OCI-LY7 (cell line): ENCODE data around the gene UBE2E1. TPM values are rescaled to one million over a fixed set of nuclear protein-coding genes. Genes with fewer than 3 reads are reported as not detected.

Experiments
- BruUV-seq: library from RNA; stranded (reverse); fragments of 400-500 nt; replicated peaks from 2 replicates; lab custom pipeline; 2021; lab: Mats Ljungman, UMichigan
- CTCF ChIA-PET: fragments of 300-600 bp; sonication (Branson Sonifier 250); formaldehyde crosslinking; loops from one replicate; lab custom pipeline; 2022; ENCODE audit warnings: antibody characterized with exemption; ENCODE audit not compliant: unreplicated experiment; lab: Charles Lee
- POLR2A ChIA-PET: fragments of 300-600 bp; sonication (Branson Sonifier 250); formaldehyde crosslinking; loops from one replicate; lab custom pipeline; 2022; ENCODE audit warnings: antibody characterized with exemption; lab: Charles Lee
- DNase-seq: peaks from one replicate; pipeline ENCODE4 v3.0.0-alpha.2; 2015; ENCODE audit warnings: low spot score
- H2AFZ ChIP-seq: fragments of 200-600 bp; sonication (generic), shearing (Covaris generic); 2 replicates; pipeline ENCODE4 v1.6.1; 2014; ENCODE audit warnings: mild to moderate bottlenecking, antibody characterized with exemption, low read length, moderate library complexity
- H3K27ac ChIP-seq: fragments of 200-600 bp; sonication (generic); 2 replicates; pipeline ENCODE4 v1.5.1; 2014; ENCODE audit warnings: mixed run types, low read depth, mild to moderate bottlenecking, moderate library complexity, low read length, inconsistent platforms; ENCODE audit not compliant: poor library complexity, severe bottlenecking
- H3K36me3 ChIP-seq: fragments of 200-600 bp; sonication (generic); 2 replicates; pipeline ENCODE4 v1.6.1; 2014; ENCODE audit warnings: mild to moderate bottlenecking, antibody characterized with exemption, low read length, moderate library complexity, mixed read lengths; ENCODE audit not compliant: insufficient read depth
- H3K4me1 ChIP-seq: fragments of 200-600 bp; sonication (generic); 2 replicates; pipeline ENCODE4 v1.5.1; 2014; ENCODE audit warnings: mild to moderate bottlenecking, low read length; ENCODE audit not compliant: insufficient read depth, poor library complexity, severe bottlenecking
- H3K4me2 ChIP-seq: fragments of 200-600 bp; sonication (generic); 2 replicates; pipeline ENCODE4 v1.6.1; 2014; ENCODE audit warnings: mild to moderate bottlenecking, low read length
- H3K4me3 ChIP-seq: fragments of 200-600 bp; sonication (generic); 2 replicates; pipeline ENCODE4 v1.5.1; 2014; ENCODE audit warnings: mild to moderate bottlenecking, low read depth, low read length; ENCODE audit not compliant: poor library complexity, severe bottlenecking
- H3K79me2 ChIP-seq: fragments of 200-600 bp; sonication (generic); 2 replicates; pipeline ENCODE4 v1.6.1; 2016; ENCODE audit warnings: low read depth, mild to moderate bottlenecking, low read length, moderate library complexity, mixed read lengths; ENCODE audit not compliant: insufficient read depth
- H3K9me2 ChIP-seq: fragments of 200-600 bp; sonication (generic); 2 replicates; pipeline ENCODE4 v1.6.1; 2016; ENCODE audit warnings: mild to moderate bottlenecking, low read length, mixed read lengths; ENCODE audit not compliant: insufficient read depth
- H3K9me3 ChIP-seq: fragments of 200-600 bp; sonication (generic); 2 replicates; pipeline ENCODE4 v1.6.1; 2014; ENCODE audit warnings: mild to moderate bottlenecking, mixed run types, low read length, mixed read lengths
- H4K20me1 ChIP-seq: fragments of 200-600 bp; sonication (generic); 2 replicates; pipeline ENCODE4 v1.6.1; 2014; ENCODE audit warnings: mild to moderate bottlenecking, antibody characterized with exemption, low read length, moderate library complexity, mixed read lengths; ENCODE audit not compliant: insufficient read depth
- EZH2phosphoT487 ChIP-seq: fragments of 200-600 bp; sonication (generic); IDR thresholded peaks from 2 replicates; pipeline ENCODE4 v1.6.1; 2018; ENCODE audit warnings: low read depth, borderline replicate concordance, mild to moderate bottlenecking, mixed run types, antibody characterized with exemption, low read length, moderate library complexity, mixed read lengths
- intact Hi-C: fragments of 100-400 bp; cut with micrococcal nuclease; formaldehyde crosslinking; loops from one replicate; pipeline ENCODE4 v1.10.0; 2022; ENCODE audit not compliant: unreplicated experiment
- total RNA-seq, 2 experiments: library from RNA; depleted of rRNA in 1 of 2; stranded (reverse); fragments of >200 nt in 1 of 2; shearing (Covaris generic) in 1 of 2; gene quantifications; 2 replicates each; pipeline ENCODE4 v1.2.3, GENCODE V29; 2014 to 2022
- TF ChIP-seq, protein P1 (sequence below): fragments of 200-600 bp; sonication (generic); conservative IDR thresholded peaks from 2 replicates; pipeline ENCODE4 v1.5.1; 2014; ENCODE audit warnings: mild to moderate bottlenecking, antibody characterized with exemption, low read length, moderate library complexity, mixed read lengths

UBE2E1 gene
- total RNA-seq, 2 experiments from 2014 or later, result 126 to 142 TPM

DNA sequence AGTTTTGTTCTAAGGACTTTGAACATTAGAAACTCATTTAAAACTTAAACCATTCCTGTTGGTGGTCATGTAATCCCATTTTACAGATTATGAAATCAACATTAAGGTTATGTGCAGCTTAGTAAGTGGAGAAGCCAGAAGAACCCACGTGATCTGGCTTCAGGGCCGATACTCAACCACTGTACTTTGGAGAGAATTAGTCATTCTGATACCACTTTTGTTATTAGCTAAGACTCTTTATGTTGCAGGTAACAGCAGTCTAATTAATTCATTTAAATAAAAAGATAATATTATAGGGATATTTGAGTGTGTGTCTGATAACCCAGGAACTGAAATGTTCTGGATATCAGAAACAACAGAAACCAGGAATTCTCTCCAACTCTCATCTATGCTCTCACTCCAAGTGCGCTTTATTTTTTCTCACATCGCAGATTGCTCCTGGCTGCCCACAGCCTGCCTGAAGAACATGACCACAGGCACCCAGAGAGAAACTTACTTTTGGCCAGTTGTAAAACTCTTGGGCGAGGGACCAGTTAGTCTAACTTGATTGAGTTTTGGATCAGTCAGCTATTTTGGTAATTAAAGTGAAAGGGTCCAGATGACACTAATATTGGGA, 25.2 kb downstream of the UBE2E1 start:
- Histone ChIP-seq H3K79me2 (peaks cover 80% of the 10 kb centered on the region; the same call in 1 of the 2 replicates), H3K36me3 (peaks cover 9% of the 10 kb centered on the region), H3K4me1 (peaks cover 29% of the 10 kb centered on the region), H2AFZ (no peak overlapping the region), H3K9me2 (no peaks in the 10 kb centered on the region), H3K4me3 (no peak overlapping the region), H3K4me2 (no peak overlapping the region), H3K27ac (no peak overlapping the region), H4K20me1 (peaks cover 58% of the 10 kb centered on the region), H3K9me3 (no peaks in the 10 kb centered on the region)
- BruUV-seq, result no TSS peak
- no peak for DNase-seq
- ChIA-PET CTCF (no interaction called here), POLR2A (interaction anchor here (0.8 to 2.2 kb wide), 4 partner anchors 10 to 319 kb away, joined by 4 to 10 read pairs (median 6); no protein-coding TSS in a partner anchor)
- TF ChIP-seq, protein P1, sequence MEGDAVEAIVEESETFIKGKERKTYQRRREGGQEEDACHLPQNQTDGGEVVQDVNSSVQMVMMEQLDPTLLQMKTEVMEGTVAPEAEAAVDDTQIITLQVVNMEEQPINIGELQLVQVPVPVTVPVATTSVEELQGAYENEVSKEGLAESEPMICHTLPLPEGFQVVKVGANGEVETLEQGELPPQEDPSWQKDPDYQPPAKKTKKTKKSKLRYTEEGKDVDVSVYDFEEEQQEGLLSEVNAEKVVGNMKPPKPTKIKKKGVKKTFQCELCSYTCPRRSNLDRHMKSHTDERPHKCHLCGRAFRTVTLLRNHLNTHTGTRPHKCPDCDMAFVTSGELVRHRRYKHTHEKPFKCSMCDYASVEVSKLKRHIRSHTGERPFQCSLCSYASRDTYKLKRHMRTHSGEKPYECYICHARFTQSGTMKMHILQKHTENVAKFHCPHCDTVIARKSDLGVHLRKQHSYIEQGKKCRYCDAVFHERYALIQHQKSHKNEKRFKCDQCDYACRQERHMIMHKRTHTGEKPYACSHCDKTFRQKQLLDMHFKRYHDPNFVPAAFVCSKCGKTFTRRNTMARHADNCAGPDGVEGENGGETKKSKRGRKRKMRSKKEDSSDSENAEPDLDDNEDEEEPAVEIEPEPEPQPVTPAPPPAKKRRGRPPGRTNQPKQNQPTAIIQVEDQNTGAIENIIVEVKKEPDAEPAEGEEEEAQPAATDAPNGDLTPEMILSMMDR, result no peak
- TF ChIP-seq EZH2phosphoT487, result no peak
- intact Hi-C loops, result no loop called here

DNA sequence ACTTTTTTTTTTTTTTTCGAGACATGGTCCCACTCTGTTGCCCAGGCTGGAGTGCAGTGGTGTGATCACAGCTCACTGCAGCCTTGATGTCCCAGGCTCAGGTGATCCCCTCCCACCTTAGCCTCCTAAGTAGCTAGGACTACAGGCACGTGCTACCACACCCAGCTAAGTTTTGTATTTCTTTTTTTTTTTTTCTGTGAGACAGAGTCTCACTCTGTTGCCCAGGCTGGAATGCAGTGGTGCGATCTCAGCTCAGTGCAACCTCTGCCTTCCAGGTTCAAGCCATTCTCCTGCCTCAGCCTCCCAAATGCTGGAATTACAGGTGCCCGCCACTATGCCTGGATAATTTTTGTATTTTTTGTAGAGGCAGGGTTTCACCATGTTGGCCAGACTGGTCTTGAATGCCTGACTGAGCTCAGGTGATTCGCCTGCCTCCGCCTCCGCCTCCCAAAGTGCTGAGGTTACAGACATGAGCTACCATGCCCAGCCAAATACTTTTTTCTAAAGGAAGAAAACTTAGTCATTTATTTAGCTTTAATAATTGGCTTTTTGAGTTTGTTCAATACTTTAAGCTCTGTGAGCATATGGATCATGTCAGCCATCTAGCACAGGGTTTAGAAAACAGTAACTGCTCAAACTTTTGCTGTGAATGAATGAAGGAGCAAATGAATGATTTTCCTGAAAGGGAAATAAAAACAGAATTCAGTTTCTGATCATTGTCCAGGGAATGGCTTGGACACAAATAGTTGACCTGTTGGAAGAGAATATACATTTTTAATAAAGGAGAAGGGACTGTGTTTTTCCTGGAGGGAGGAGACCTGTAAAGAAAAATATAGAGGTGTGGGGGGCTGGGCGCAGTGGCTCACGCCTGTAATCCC, 26.0 kb downstream of the UBE2E1 start:
- no TSS peak for BruUV-seq
- peaks cover 37% of the 10 kb centered on the region for H3K4me1 ChIP-seq
- no peaks in the 10 kb centered on the region for H3K9me2 ChIP-seq
- ChIA-PET POLR2A (interaction anchor here (0.5 to 2.2 kb wide), 6 partner anchors 9 to 1018 kb away, joined by 4 to 11 read pairs (median 6); no protein-coding TSS in a partner anchor), CTCF (no interaction called here)
- no peaks in the 10 kb centered on the region for H3K9me3 ChIP-seq
- no peak for TF ChIP-seq EZH2phosphoT487
- TF ChIP-seq, protein P1, result no peak
- peaks cover 80% of the 10 kb centered on the region; the same call in 1 of the 2 replicates for H3K79me2 ChIP-seq
- DNase-seq, result no peak
- H3K36me3 ChIP-seq, result peaks cover 2% of the 10 kb centered on the region
- intact Hi-C loops, result no loop called here
- H2AFZ ChIP-seq, result no peak overlapping the region
- peaks cover 59% of the 10 kb centered on the region for H4K20me1 ChIP-seq
- H3K4me2 ChIP-seq, result no peak overlapping the region
- no peak overlapping the region for H3K27ac ChIP-seq
- H3K4me3 ChIP-seq, result no peak overlapping the region
